Ishikawa (cell line): ENCODE results near the gene RGS7.

ENCODE experiments used
- CEBPB ChIP-seq: IDR thresholded peaks from 2 replicates; pipeline ENCODE4 v1.6.1; 2012
- CREB1 ChIP-seq: IDR thresholded peaks from 2 replicates; pipeline ENCODE4 v1.6.1; 2012; ENCODE audit warnings: low read depth
- EGR1 ChIP-seq: IDR thresholded peaks from 2 replicates; pipeline ENCODE4 v1.6.1; 2012
- EP300 ChIP-seq: IDR thresholded peaks from 2 replicates; pipeline ENCODE4 v1.6.1; 2012; ENCODE audit warnings: borderline replicate concordance
- FOXM1 ChIP-seq: IDR thresholded peaks from 2 replicates; pipeline ENCODE4 v1.6.1; 2012; ENCODE audit warnings: low read depth, borderline replicate concordance
- MAX ChIP-seq: IDR thresholded peaks from 2 replicates; pipeline ENCODE4 v1.6.1; 2012
- NFIC ChIP-seq: IDR thresholded peaks from 2 replicates; pipeline ENCODE4 v1.6.1; 2012
- RAD21 ChIP-seq: IDR thresholded peaks from 2 replicates; pipeline ENCODE4 v1.6.1; 2012; ENCODE audit warnings: low read depth
- REST ChIP-seq: IDR thresholded peaks from 2 replicates; pipeline ENCODE4 v1.6.1; 2012; ENCODE audit warnings: low read depth, mild to moderate bottlenecking
- TAF1 ChIP-seq: IDR thresholded peaks from 2 replicates; pipeline ENCODE4 v1.6.1; 2012; ENCODE audit warnings: low read depth, mild to moderate bottlenecking
- TCF12 ChIP-seq: IDR thresholded peaks from 2 replicates; pipeline ENCODE4 v1.6.1; 2012; ENCODE audit warnings: low read depth
- TEAD4 ChIP-seq: IDR thresholded peaks from 2 replicates; pipeline ENCODE4 v1.6.1; 2012
- YY1 ChIP-seq: IDR thresholded peaks from 2 replicates; pipeline ENCODE4 v1.6.1; 2012; ENCODE audit warnings: low read depth
- ZBTB7A ChIP-seq: IDR thresholded peaks from 2 replicates; pipeline ENCODE4 v1.6.1; 2012; ENCODE audit warnings: low read depth
- TF ChIP-seq, protein P1 (sequence below): IDR thresholded peaks from 2 replicates; pipeline ENCODE4 v1.6.1; 2012

The RGS7 gene

DNA sequence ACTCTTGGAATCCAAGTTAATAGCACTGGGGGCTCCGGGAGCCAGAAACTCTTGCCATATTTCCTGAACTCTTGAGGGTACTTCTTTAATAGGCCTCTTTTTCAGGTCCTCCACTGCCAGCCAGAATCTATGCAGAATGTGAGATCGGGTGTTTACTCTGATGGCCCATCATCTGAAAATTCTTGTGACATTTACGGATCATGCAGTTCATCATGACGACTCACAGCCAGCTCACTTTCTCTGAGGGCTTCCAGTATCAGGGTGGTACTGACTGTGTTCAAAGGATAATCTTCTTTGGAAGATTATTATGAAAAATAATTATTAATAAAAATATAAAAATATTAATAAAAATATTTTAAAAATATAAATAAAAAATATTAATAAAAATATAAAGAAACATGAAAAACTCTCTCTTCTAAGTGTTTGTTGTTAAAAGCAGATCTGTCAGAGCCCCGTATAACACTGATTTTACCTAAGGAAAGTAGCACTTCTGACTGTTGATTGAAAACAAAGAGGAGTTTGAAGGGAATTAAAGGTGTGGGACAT lies 550.7 kb downstream of the RGS7 start:
- TF ChIP-seq TAF1 (no peak), CREB1 (no peak), TCF12 (no peak), FOXM1 (no peak), CEBPB (no peak), EGR1 (no peak), REST (no peak), ZBTB7A (no peak), RAD21 (no peak), YY1 (no peak), MAX (no peak)
- TF ChIP-seq, protein P1, sequence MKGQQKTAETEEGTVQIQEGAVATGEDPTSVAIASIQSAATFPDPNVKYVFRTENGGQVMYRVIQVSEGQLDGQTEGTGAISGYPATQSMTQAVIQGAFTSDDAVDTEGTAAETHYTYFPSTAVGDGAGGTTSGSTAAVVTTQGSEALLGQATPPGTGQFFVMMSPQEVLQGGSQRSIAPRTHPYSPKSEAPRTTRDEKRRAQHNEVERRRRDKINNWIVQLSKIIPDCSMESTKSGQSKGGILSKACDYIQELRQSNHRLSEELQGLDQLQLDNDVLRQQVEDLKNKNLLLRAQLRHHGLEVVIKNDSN: no peak

DNA sequence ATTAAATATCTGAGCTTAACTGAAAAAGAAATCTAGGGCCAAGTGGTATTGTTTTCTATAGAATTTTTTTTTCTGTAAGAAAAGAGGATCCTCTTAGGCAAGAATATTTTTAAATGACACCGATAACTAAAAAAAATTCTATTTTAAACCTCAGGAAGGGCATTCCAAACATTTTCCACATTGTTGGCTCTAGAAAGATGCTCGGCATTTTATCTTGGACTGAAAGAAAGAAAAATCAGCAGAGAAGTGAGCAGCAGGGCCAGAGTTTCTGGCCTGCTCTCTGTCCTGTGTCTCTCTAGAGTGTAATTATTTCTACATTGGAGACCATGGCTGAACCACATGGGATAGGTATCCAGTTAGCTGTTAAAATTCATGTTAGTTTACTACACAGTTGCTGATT lies 552.5 kb downstream of the RGS7 start:
- TF ChIP-seq REST (no peak), FOXM1 (no peak)

DNA sequence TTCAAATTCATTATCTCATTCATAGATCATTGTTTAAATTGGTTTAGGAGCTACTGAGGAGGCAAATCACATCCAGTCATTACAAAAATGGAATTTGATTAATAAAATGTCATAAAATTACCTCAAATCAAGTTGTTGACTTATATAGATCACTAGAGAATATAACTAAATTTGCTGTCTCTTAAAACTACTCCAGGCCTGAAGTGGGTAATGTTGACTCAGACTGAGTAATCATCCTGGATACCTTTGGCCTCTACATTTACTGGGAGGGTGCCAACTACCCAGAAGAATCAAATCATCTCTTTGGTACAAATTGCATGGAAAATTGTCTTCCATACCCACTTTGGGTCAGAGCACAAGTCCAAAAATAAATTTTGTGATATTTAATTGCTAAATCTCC lies 553.9 kb downstream of the RGS7 start:
- no peak for TF ChIP-seq RAD21
- TF ChIP-seq FOXM1: no peak
- no peak for TF ChIP-seq TAF1
- no peak for TF ChIP-seq TEAD4
- TF ChIP-seq EP300: no peak
- TF ChIP-seq TCF12: no peak
- TF ChIP-seq NFIC: no peak
- no peak for TF ChIP-seq CREB1
- no peak for TF ChIP-seq EGR1
- TF ChIP-seq, protein P1: no peak
- no peak for TF ChIP-seq REST
- TF ChIP-seq MAX: no peak
- TF ChIP-seq YY1: no peak
- TF ChIP-seq ZBTB7A: no peak
- TF ChIP-seq CEBPB: no peak

- TF ChIP-seq REST (no peak), FOXM1 (no peak), NFIC (no peak), TEAD4 (no peak), TCF12 (no peak), YY1 (no peak), ZBTB7A (no peak), TAF1 (no peak), EGR1 (no peak), CREB1 (no peak), RAD21 (no peak), MAX (no peak)
- TF ChIP-seq, protein P1: no peak
Observed at GRCh38 chr1:240802271-240802670, 554.7 kb downstream of the RGS7 start.
